Measurements from ENCODE around the gene CCNYL1. TPM values are rescaled to one million over a fixed set of nuclear protein-coding genes. Genes with fewer than 3 reads are reported as not detected.

The CCNYL1 gene
- total RNA-seq (10 to 100 TPM; 14.4 to 19.0 TPM), polyA plus RNA-seq (ENCODE audit: insufficient read length in 2 of 2) (10 to 100 TPM; 17.9 to 20.1 TPM)
- long read RNA-seq, donor 1, partial matches to known transcripts = 0 of 4 reads
- long read RNA-seq, donor 1, other reads (novel, unspliced or antisense) = 0 of 4 reads
- long read RNA-seq, donor 2, partial matches to known transcripts = 0 of 1 reads
- long read RNA-seq, donor 2, other reads (novel, unspliced or antisense) = 0 of 1 reads
- long read RNA-seq, donor 3, partial matches to known transcripts = 0 of 1 reads
- long read RNA-seq, donor 3, other reads (novel, unspliced or antisense) = 0 of 1 reads
- long read RNA-seq, donor 4, partial matches to known transcripts = 0 of 2 reads
- long read RNA-seq, donor 4, other reads (novel, unspliced or antisense) = 0 of 2 reads

DNA sequence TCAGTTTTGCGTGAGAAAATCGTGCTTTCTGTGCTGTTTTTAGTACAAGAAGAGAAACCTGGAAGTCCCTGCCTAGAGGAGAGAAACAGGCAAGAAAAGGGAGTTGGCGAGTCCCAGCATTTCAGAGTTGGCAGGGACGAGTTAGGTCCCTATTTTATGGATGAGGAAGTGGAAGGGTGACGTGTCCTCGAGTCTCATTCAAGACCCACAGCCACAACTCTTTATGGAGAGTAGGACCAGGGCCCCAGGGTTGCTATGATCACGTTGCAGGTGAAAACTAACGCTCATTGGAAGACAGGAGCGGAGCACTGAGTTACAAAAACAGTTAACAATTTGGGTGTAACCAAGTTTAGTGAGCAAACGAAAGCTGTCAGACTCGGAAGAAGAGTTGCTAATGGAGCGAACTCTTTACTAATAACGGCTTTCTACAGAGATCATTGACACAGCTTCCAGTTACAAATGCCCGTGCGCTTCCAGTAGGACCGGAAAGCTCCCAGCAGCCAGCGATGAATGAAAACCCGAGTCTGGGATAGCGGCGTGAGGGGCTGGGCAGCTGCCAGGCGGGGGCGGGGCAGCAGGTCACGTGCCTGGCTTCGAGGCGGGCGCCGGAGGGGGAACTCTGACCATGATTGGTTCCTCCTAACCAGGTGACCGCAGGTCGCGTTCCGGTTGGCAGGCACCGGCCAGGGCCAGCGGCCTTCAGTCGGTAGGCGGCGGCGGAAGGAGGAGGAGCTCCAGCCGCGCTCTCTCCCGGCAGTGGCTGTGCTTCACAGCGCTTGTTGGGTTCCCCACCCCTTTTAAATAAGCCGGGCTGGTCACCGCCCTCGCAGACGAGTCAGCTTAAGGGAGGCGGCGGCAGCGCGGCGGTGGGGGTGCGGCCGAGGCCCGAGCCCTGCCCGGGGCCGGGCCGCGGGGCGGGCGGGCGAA is at the start of gene CCNYL1:
TSS of gene CCNYL1 (plus strand) at position 827 of the 927 bp plus-strand sequence. CDS start 257 bp downstream, outside the sequence.
- Histone ChIP-seq H3K9me3 (ENCODE audit: control insufficient read depth, insufficient read depth, low read length) (no peaks in the 10 kb centered on the region), H3K36me3 (ENCODE audit: control insufficient read depth, insufficient read depth, low read length) (no peaks in the 10 kb centered on the region), H3K4me1 (ENCODE audit: control insufficient read depth, insufficient read depth, low read length) (peaks cover 8% of the 10 kb centered on the region), H3K27me3 (ENCODE audit: control insufficient read depth, insufficient read depth, low read length) (no peaks in the 10 kb centered on the region), H3K27ac (ENCODE audit: low read depth, low read length) (peak within 1 kb of the TSS; percentile 78), H3K4me3 (ENCODE audit: low read depth, low read length) (peak within 1 kb of the TSS; percentile 81)
- under 1% methylated on average over 58 of the region's 60 CpGs for WGBS (ENCODE audit: insufficient coverage)
- peak; percentile 87 to 99 (median 94) for DNase-seq (ENCODE audit: low read depth in 4 of 6, low spot score in 6 of 6)

DNA sequence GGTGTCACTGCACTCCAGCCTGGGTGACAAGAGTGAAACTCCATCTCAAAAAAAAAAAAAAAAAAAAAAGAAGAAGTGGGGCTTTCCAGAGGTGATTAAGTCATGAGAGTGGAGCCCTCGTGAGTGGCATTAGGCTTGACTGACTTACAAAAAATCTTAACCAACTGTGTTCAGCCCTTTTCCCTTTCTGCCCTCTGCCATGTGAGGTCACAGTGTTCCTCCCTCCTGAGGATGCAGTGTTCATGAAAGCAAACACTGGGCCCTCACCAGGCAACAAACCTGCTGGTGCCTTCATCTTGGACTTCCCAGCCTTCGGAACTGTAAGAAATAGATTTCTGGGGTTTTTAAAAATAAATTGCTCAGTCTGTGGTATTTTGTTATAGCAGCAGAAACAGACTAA is 49.2 kb upstream of the CCNYL1 start:
- Histone ChIP-seq H3K27me3 (ENCODE audit: control insufficient read depth, insufficient read depth, low read length) (no peaks in the 10 kb centered on the region), H3K36me3 (ENCODE audit: control insufficient read depth, insufficient read depth, low read length) (no peaks in the 10 kb centered on the region), H3K9me3 (ENCODE audit: control insufficient read depth, insufficient read depth, low read length) (no peaks in the 10 kb centered on the region), H3K27ac (ENCODE audit: low read depth, low read length) (no peak overlapping the region), H3K4me3 (ENCODE audit: low read depth, low read length) (no peak overlapping the region), H3K4me1 (ENCODE audit: control insufficient read depth, insufficient read depth, low read length) (no peaks in the 10 kb centered on the region)
- WGBS (ENCODE audit: insufficient coverage) = 83% methylated on average over 1 of the region's 2 CpGs
- no peak for DNase-seq (ENCODE audit: low read depth in 4 of 6, low spot score in 6 of 6)

GRCh38 chr2:207663870-207664545 is 47.4 kb upstream of the CCNYL1 start:
- no peak overlapping the region for H3K4me3 ChIP-seq (ENCODE audit: low read depth, low read length)
- H3K27ac ChIP-seq (ENCODE audit: low read depth, low read length) = no peak overlapping the region
- H3K9me3 ChIP-seq (ENCODE audit: control insufficient read depth, insufficient read depth, low read length) = no peaks in the 10 kb centered on the region
- peak in 1 of 6 donors; percentile 42 for DNase-seq (ENCODE audit: low read depth in 4 of 6, low spot score in 6 of 6)
- WGBS (ENCODE audit: insufficient coverage) = no CpG with 5 or more reads among the region's 5 CpGs
- no peaks in the 10 kb centered on the region for H3K36me3 ChIP-seq (ENCODE audit: control insufficient read depth, insufficient read depth, low read length)
- no peaks in the 10 kb centered on the region for H3K27me3 ChIP-seq (ENCODE audit: control insufficient read depth, insufficient read depth, low read length)
- H3K4me1 ChIP-seq (ENCODE audit: control insufficient read depth, insufficient read depth, low read length) = no peaks in the 10 kb centered on the region

- H3K4me3 ChIP-seq (ENCODE audit: low read depth, low read length) = no peak overlapping the region
- no peaks in the 10 kb centered on the region for H3K27me3 ChIP-seq (ENCODE audit: control insufficient read depth, insufficient read depth, low read length)
- no peak for DNase-seq (ENCODE audit: low read depth in 4 of 6, low spot score in 6 of 6)
- WGBS (ENCODE audit: insufficient coverage) = 30% methylated on average over 2 of the region's 6 CpGs
- H3K4me1 ChIP-seq (ENCODE audit: control insufficient read depth, insufficient read depth, low read length) = no peaks in the 10 kb centered on the region
- H3K27ac ChIP-seq (ENCODE audit: low read depth, low read length) = no peak overlapping the region
- H3K9me3 ChIP-seq (ENCODE audit: control insufficient read depth, insufficient read depth, low read length) = no peaks in the 10 kb centered on the region
- H3K36me3 ChIP-seq (ENCODE audit: control insufficient read depth, insufficient read depth, low read length) = no peaks in the 10 kb centered on the region
These were observed 40.6 kb upstream of the CCNYL1 start for GRCh38 chr2:207670887-207671286.

- no CpG with 5 or more reads among the region's 2 CpGs for WGBS (ENCODE audit: insufficient coverage)
- H3K27ac ChIP-seq (ENCODE audit: low read depth, low read length) = no peak overlapping the region
These were observed 38.0 kb upstream of the CCNYL1 start for GRCh38 chr2:207673431-207673830.

DNA sequence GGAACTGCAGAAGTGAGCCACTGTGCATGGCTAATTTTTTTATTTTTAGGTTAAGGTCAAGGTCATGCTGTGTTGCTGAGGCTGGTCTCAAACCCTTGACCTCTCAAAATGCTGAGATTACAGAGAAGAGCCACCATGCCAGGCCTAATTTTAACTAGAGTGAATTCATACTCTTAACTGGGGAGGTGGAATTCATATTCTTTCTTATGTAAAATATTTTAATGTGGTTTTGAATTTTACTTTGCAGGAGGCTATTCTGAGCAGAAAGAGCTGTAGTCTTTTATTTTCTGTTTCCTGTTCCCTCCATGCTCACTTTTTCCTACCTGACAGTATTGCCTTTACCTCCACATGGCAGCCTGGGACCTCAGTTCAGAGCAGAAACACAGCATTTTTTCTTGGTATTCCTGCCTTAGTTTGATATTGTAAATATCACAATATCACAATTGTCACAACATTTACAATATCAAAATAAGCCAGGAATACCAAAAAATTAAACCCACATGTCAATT is 37.1 kb upstream of the CCNYL1 start:
- no peak for DNase-seq (ENCODE audit: low read depth in 4 of 6, low spot score in 6 of 6)
- Histone ChIP-seq H3K27ac (ENCODE audit: low read depth, low read length) (no peak overlapping the region), H3K36me3 (ENCODE audit: control insufficient read depth, insufficient read depth, low read length) (no peaks in the 10 kb centered on the region), H3K4me3 (ENCODE audit: low read depth, low read length) (no peak overlapping the region), H3K4me1 (ENCODE audit: control insufficient read depth, insufficient read depth, low read length) (no peaks in the 10 kb centered on the region), H3K27me3 (ENCODE audit: control insufficient read depth, insufficient read depth, low read length) (no peaks in the 10 kb centered on the region), H3K9me3 (ENCODE audit: control insufficient read depth, insufficient read depth, low read length) (no peaks in the 10 kb centered on the region)

More at GRCh38 chr2:207673431-207673830, 38.0 kb upstream of the CCNYL1 start:
- Histone ChIP-seq H3K4me3 (ENCODE audit: low read depth, low read length) (no peak overlapping the region), H3K36me3 (ENCODE audit: control insufficient read depth, insufficient read depth, low read length) (no peaks in the 10 kb centered on the region), H3K4me1 (ENCODE audit: control insufficient read depth, insufficient read depth, low read length) (no peaks in the 10 kb centered on the region), H3K27me3 (ENCODE audit: control insufficient read depth, insufficient read depth, low read length) (no peaks in the 10 kb centered on the region), H3K9me3 (ENCODE audit: control insufficient read depth, insufficient read depth, low read length) (no peaks in the 10 kb centered on the region)
- DNase-seq (ENCODE audit: low read depth in 4 of 6, low spot score in 6 of 6) = no peak

DNA sequence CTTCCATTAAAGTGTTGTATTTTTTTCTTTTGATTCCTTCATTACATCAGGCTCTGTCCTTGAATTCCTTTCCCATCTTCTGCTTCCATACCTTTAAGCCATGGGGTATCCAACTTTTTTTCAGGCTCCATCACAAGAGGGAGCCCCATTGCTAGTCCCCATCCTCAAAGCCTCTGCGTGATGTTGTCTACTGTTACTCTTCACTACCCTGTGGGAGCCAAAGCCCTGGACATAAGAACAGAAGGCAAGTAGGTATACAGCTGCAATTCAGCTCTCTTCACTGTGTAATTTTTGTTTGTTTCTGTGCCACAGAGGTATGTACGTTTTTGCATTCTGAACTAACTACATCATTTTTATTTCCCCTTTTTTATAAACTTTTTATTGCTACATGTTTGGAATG is 36.6 kb upstream of the CCNYL1 start:
- Histone ChIP-seq H3K27me3 (ENCODE audit: control insufficient read depth, insufficient read depth, low read length) (no peaks in the 10 kb centered on the region), H3K27ac (ENCODE audit: low read depth, low read length) (no peak overlapping the region), H3K9me3 (ENCODE audit: control insufficient read depth, insufficient read depth, low read length) (no peaks in the 10 kb centered on the region), H3K4me1 (ENCODE audit: control insufficient read depth, insufficient read depth, low read length) (no peaks in the 10 kb centered on the region), H3K4me3 (ENCODE audit: low read depth, low read length) (no peak overlapping the region), H3K36me3 (ENCODE audit: control insufficient read depth, insufficient read depth, low read length) (no peaks in the 10 kb centered on the region)
- no peak for DNase-seq (ENCODE audit: low read depth in 4 of 6, low spot score in 6 of 6)
- WGBS (ENCODE audit: insufficient coverage) = 86% methylated on average over 1 of the region's 2 CpGs

DNA sequence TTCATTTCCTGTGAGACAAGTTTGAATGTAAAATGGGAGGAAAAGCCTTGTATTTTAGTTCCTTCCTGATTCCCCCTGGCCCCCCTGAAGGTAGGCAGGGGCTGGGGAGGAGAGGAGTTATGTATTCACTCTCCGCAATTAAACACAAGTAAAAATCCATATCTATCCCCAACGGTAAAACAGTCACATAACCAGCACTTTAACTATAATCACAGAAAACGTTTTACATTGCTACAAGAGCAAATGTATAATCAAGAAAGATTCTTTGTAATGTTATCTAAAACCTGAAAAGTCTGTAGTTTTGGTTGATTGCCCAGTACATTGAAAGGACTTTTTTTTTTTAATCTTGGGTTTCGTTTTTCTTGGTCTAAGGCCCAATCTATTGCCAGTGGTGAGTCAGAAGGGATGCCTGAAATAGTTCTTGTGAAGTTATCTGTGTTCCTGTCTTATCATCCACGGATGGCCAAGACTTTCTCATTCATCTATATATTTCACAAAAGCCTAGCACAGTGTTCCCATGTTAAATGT is 34.5 kb upstream of the CCNYL1 start:
- Histone ChIP-seq H3K27me3 (ENCODE audit: control insufficient read depth, insufficient read depth, low read length) (no peaks in the 10 kb centered on the region), H3K27ac (ENCODE audit: low read depth, low read length) (no peak overlapping the region), H3K36me3 (ENCODE audit: control insufficient read depth, insufficient read depth, low read length) (no peaks in the 10 kb centered on the region), H3K4me1 (ENCODE audit: control insufficient read depth, insufficient read depth, low read length) (no peaks in the 10 kb centered on the region), H3K9me3 (ENCODE audit: control insufficient read depth, insufficient read depth, low read length) (no peaks in the 10 kb centered on the region), H3K4me3 (ENCODE audit: low read depth, low read length) (no peak overlapping the region)
- WGBS (ENCODE audit: insufficient coverage) = no CpG with 5 or more reads among the region's 5 CpGs
- peak in 2 of 6 donors; percentile 11 to 30 for DNase-seq (ENCODE audit: low read depth in 4 of 6, low spot score in 6 of 6)

- Histone ChIP-seq H3K4me1 (ENCODE audit: control insufficient read depth, insufficient read depth, low read length) (no peaks in the 10 kb centered on the region), H3K36me3 (ENCODE audit: control insufficient read depth, insufficient read depth, low read length) (no peaks in the 10 kb centered on the region), H3K27ac (ENCODE audit: low read depth, low read length) (no peak overlapping the region), H3K4me3 (ENCODE audit: low read depth, low read length) (no peak overlapping the region), H3K27me3 (ENCODE audit: control insufficient read depth, insufficient read depth, low read length) (no peaks in the 10 kb centered on the region), H3K9me3 (ENCODE audit: control insufficient read depth, insufficient read depth, low read length) (no peaks in the 10 kb centered on the region)
- no peak for DNase-seq (ENCODE audit: low read depth in 4 of 6, low spot score in 6 of 6)
- WGBS (ENCODE audit: insufficient coverage) = 14% methylated on average over 52 of the region's 52 CpGs
These were observed 30.0 kb upstream of the CCNYL1 start for GRCh38 chr2:207681431-207681830.

Measured in spinal cord (tissue), 10 donors.